Measurements from ENCODE around the gene RILPL2.
A peak's percentile ranks its signal among the peaks of the same experiment; 100 is the strongest.
"Not testable (repeated sequence)": the region's sequence is repeated elsewhere in the genome, so short reads cannot be mapped to it uniquely, and the experiment has no call there.

The RILPL2 gene

DNA sequence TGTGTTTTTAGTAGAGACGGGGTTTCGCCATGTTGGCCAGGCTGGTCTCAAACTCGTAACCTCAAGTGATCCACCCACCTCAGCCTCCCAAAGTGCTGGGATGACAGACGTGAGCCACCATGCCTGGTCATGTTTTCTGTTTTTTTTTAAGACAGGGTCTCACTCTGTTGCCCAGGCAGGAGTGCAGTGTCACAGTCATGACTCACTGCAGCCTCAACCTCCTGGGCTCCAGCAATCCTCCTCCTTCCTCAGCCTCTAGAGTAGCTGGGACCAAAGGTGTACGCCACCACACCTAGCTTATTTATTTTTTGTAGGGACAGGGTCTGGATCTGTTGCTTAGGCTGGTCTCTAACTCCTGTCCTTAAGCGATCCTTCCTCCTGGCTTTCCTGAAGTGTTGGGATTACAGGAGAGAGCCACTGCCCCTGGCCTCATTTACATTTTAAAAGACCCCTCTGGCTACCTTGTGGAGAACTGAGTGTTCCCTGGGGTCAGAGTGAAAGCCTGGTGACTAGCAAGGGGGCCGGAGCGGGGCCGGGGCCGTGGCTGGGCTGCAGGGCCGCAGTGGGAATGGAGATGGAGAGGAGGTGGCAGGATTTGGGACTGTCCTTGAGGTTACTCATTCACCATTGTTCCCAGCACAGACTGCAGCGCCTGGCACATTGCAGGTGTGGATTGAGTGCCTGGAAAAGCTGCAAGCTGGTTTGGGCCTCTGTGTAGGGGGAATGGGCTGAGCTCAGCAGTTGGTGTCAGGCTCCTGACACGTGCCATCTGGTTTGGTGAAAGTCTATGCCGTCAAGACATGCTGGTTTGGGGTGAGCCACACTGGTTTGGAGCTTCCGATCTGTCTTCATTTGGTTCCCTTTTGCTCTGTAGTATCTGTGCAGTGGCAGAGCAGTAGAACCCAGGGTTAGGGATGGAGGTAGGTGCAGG, 34.5 kb downstream of the RILPL2 start:
- DNase-seq (ENCODE audit: low read depth): no peak

GRCh38 chr12:123399255-123399617, 37.2 kb downstream of the RILPL2 start:
- no peak for DNase-seq (ENCODE audit: low read depth)

GRCh38 chr12:123398550-123399254, 37.8 kb downstream of the RILPL2 start:
- DNase-seq (ENCODE audit: low read depth): peak; percentile 66

DNA sequence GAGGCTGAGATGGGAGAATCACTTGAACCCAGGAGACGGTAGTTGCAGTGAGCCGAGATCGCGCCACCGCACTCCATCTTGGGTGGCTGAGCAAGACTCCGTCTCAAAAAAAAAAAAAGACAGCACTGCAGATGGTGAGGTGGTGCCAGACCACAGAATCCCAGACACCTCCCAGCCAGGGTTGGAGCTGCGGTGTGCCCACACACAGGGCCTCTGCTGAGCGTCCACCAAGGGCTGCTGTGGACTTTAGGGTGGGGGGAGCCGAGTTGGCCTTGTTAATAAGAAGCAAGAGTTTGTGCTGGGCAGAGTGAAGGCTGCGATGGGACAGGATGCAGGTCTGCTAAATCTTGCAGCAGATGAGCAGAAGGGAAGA, 38.3 kb downstream of the RILPL2 start:
- no peak for DNase-seq (ENCODE audit: low read depth)

- no peak for DNase-seq (ENCODE audit: low read depth)
These were observed 39.1 kb downstream of the RILPL2 start for GRCh38 chr12:123397400-123397799.

DNA sequence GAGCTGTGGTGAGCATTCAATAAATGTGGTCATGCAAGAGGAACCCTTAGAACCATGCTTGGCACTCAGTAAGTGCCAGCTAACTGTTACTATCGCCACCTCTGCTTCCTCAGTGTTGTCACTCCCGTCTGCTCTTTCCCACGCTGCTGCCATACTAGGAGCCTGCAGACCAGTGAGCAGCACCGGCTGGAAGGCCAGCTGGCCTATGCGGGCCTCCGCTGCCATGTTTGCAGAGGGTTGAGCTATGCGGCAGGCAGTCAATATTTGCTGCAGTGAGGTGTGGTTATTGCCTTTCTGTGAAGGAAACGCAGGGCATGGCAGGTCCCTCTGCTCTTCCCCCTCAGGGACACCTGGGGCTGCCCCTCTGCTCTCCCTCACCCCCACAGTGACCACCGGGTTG, 39.5 kb downstream of the RILPL2 start:
- no peak for DNase-seq (ENCODE audit: low read depth)

GRCh38 chr12:123396543-123396942, 39.9 kb downstream of the RILPL2 start:
- no peak for DNase-seq (ENCODE audit: low read depth)

DNA sequence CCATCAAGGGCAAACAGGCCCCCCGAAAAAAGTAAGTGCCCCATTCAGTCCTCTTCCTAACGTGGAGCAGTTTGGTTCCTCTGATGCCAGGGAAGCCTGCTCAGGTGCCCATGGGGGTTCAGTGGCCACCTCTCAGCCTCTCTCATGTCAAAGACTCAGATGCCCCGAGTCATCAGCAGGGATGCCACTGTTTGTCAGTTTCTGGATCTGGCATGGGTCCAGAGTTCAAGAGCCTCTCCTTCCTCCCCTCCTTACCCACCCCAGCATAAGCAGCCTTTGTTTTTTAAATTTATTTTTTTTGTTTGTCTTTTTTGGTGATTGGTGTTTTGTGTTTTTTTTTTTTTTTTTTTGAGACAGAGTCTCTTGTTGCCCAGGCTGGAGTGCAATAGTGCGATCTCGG, 41.2 kb downstream of the RILPL2 start:
- no peak for DNase-seq (ENCODE audit: low read depth)

DNA sequence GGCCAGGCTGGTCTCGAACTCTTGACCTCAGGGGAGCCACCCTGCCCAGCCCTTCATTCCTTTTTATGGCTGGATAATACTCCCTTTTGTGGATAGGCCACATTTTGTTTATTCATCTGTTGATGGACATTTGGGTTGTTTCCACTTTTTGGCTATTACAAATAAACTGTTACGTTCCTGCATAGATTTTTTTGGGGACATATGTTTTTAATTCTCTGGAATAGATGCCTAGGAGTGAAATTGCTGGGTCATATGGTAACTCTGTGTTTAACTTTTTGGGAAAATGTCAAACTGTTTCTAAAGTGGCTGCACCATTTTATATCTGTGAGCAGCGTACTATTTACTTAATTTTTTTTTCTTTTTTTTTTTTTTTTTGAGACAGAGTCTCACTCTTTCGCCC, 42.7 kb downstream of the RILPL2 start:
- no peak for DNase-seq (ENCODE audit: low read depth)

DNA sequence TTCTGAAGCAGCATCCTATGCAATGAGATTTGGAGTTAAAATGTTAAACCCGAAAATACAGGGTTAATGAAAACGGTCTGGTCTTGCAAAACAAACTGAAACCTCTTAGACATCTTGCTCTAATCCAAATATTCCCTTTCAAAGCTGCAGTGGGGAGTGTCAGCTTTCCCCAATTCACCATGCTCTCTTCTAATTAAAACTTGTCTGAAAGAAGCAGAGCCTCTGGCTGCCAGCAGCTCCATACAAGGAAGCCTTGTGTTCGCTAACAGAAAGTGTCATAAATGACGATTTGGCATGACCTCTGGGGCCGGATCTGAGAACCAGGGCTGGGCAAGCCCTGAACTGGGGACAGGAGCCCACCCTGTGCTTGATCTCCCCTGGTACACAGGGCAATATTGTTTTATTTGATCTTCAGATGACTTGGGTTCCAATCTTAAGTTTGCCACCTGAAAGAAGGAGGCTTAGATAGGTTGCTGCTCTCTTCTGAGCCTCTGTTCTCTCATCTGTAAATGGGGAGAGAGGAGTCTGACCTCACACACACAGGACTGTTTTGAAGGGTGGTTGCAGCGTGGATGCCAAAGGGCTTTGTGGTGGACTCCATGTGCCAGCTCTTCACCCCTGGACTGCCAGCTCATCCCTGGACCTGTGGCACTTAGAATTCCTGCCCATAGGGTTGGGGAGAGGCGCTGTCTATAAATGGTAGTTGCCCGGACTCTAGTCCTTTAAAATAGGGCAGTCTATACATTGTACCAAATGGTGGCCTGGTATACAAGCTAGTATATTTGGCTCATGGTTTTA, 44.7 kb downstream of the RILPL2 start:
- DNase-seq (ENCODE audit: low read depth): no peak

GRCh38 chr12:123390498-123391426, 45.7 kb downstream of the RILPL2 start:
- DNase-seq (ENCODE audit: low read depth): no peak

GRCh38 chr12:123389560-123390351, 46.7 kb downstream of the RILPL2 start:
- no peak for DNase-seq (ENCODE audit: low read depth)

- no peak for DNase-seq (ENCODE audit: low read depth)
These were observed 47.4 kb downstream of the RILPL2 start for GRCh38 chr12:123388951-123389559.

DNA sequence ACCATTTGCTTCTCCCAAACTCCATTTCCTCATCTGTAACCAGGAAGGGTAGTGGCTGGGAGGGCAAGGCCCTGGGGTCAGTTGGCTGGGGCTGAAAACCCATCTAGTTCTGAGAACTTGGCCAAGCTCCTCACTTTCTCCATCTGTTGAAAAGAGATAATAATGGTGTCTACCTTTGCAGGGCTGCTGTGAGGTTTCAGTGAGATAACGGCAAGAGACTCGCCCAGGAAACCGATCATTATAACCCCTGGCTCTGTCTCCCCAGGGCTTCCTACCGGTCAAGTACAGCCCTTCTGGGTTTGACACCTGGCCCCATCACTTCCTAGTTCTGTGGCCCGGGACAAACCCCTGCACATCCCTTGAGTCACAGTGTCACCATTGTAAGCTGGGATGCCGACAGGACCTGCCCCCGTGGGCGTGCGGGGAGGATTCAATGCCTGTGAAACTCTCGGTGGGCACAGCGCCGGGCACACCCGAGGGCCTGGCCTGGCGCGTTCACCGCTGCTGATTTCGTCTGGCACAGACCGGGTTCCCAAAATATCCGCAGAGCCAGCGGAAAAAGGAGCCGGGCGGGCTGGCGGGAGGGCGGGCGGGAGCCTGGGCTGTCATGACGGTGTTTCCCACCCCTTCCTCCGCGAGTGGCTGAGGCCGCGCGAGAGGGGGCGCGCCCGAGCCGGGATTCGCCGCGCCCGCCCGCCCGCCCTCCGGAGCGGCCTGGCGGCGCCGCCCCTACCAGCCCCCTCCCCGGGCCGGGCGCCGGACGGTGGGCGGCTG, 48.1 kb downstream of the RILPL2 start:
- no peak for DNase-seq (ENCODE audit: low read depth)

DNA sequence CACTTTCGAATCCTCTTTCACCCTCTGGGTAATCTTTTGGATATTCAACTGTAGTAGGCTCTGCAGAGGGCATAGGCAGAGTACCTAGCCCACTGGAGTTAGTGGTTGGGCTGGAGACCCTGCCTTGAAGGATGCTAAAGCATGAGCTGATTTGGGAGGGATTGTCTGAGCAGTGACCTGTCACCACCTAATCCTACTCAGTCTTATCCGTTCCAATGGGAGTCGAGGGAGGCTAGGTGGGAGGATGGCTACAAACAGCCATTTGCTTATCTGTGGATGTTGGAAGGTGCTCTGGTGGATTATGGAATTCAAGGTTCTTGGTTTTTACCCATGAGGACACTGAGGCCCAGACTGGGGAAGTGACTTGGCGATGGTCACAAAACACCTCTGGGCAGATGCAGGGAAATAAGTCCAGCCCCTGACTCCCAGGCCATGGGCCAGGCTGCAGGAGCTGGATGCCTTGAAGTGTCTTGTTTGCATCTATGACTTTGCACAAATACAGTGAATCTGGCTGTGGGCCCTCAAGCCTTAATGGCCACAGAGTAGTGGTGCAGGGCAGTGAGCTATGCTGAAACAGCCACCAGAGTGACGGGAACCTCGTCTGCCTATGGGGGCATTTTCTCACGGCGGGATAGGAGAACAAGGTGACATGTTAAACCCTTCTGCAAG, 48.8 kb downstream of the RILPL2 start:
- no peak for DNase-seq (ENCODE audit: low read depth)

GRCh38 chr12:123385536-123385935, 50.9 kb downstream of the RILPL2 start:
- not testable (repeated sequence) for DNase-seq (ENCODE audit: low read depth)

DNA sequence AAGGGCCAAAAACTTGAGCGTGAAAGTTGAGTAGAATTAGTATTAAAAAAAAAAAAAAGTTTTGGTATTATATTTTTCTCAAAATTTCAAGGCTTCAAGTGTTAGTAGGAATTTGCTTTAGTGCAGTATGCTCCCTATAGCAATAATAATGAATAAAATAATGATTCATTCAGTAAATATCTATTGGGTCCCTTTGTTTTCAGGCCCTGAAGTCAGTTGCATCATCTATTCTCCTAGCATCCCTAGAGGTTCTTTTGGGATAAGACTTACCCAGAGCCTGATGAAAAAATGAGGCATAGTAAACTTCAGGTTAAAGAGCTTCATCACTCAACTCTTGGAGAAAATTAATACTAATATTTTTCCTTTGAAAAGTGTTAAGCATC, 51.5 kb downstream of the RILPL2 start:
- DNase-seq (ENCODE audit: low read depth): no peak

GRCh38 chr12:123384318-123384993, 52.0 kb downstream of the RILPL2 start:
- no peak for DNase-seq (ENCODE audit: low read depth)

All from GM04503 (cell line).